HG03460 (cell line): ENCODE measurements around the gene FOXD3.

ENCODE experiments used
- ATAC-seq: cut with Tn5 transposase; IDR thresholded peaks from one replicate; pipeline ENCODE4 v1.9.1; 2021; ENCODE audit not compliant: unreplicated experiment

FOXD3 gene

DNA sequence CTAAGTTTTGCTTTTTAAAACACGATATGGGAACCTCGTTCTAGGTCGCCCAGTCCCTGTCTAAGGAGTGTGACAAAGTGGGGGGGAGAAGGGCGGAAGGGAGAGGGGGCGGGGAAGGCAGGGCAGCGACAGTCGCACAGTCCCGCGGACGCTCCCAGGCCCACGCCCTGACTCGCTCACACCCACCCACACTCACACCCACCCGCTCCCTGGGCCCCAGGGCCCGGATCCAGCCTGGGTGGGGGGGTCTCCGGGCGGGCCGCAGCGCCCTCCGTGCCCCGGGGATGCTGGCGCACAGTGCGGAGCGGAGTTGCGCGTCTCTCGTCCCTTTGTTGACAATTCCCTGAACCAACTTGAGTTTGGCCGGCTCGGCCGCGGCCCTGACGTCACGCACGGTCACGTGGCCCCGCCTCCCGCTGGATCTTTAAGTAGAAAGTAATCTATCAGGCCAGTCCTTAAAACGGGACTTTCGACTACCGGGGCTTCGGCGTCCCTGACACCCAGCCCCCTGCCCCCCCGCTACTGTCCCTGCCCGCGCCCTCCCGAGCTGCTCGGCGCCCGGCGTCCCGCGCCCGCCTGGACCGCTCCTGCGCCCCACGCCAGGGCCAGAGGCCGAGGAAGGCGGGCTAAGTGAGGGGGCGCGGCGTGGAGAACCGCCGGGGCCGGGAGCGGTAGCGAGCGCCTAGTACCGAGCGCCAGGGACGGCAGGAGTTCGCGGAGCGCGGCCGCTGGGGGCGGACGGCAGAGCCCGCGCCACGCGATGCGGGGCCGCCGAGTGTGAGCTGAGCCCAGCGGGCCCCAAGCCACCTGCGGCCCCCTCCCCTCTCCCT is at the start of gene FOXD3:
FOXD3 (plus strand) TSS at position 454 of the 830 bp plus-strand sequence. CDS start 492 bp downstream, outside the sequence.
- ATAC-seq = peak; percentile 38

- no peak for ATAC-seq
These were observed 49.6 kb upstream of the FOXD3 start for GRCh38 chr1:63272811-63273210.

DNA sequence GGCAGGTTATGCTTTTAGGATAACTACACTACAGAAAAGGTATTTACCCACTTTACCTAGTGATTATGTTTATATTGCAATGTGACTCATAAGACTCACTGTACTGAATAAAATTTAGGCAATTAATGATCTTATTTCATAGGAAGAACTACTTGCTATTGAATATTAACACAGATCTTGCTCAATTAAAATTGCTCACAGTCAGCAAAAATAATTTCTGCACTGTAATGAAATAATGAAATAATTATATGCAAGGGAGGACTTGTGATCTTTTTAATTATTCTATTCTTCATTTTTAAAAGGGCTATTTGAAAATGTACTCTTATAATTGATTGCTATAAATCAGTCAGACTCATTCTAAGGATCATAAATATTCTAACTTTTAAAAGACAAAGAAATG is 48.0 kb upstream of the FOXD3 start:
- ATAC-seq = no peak

- no peak for ATAC-seq
These were observed 47.4 kb upstream of the FOXD3 start for GRCh38 chr1:63274979-63275378.

GRCh38 chr1:63276624-63277023 is 45.7 kb upstream of the FOXD3 start:
- no peak for ATAC-seq

GRCh38 chr1:63277195-63278192 is 44.9 kb upstream of the FOXD3 start:
- no peak for ATAC-seq

DNA sequence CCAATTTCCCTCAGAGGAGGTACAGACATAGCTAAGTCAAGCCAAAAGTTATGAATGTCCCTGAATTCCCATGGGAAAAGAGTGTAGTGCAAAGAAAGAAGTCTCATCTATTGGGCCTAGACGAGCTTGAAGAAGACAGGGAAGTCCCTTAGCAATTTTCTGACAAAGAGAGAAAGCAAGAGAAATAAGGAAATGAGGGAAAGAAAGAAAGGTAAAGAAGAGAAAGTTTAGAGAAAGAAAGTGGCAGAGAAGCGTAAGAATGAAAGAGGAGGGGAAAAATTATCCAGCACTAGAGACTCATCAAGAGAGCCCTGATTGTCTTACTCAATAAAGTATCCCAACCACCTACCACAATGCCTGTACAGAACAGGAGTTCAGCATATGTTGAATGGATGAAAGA is 40.6 kb upstream of the FOXD3 start:
- no peak for ATAC-seq

DNA sequence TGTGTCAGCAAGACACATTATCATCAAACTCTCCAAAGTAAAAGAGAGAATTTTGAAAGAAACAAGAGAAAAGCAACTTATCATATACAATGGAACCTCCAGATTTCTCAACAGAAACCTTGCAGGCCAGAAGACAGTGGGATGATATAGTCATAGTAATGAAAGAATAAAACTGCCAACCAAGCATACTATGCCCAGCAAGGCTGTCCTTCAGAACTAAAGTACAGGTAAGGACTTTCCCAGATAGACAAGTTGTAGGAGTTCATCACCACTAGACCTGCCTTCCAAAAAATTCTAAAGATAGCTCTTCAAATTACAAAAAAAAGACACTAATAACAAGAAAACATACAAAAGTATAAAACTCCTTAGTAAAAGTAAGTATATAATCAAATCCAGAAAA is 33.2 kb upstream of the FOXD3 start:
- no peak for ATAC-seq

DNA sequence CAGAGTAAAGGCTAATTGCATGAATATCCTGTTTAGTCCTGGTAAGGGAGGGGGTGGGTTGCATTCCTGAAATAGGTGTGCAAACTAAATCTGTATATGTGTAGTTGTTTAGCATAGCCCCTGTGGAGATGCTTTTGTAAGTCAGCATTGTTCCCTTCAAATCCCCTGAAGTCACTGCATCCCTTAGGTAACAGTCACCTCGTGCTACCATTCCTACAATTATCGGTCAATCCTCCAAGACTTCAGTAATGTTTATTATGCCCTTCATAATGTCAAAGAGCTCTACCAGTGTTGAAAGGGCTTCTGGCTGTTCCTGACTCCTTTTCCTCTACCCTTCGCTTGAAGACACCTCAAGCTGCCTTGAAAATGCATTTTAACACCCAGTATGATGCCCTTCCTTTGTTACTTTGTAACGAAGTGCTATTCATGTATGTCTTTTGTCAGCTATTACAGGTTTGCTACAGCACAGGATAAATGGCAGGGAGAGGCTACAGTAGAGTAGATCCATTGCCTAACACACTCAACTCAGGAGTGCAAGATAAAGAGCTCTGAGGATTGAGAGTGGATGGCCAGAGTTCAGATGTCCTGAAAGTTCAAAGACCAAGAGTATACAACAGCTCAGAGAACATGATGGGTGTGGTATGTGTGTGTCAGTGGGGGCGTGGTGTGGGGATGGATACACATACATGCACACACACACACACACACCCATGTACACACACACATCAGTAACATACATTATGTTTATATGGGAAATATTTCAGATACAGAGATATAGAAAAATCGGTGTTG is 27.4 kb upstream of the FOXD3 start:
- ATAC-seq = no peak

DNA sequence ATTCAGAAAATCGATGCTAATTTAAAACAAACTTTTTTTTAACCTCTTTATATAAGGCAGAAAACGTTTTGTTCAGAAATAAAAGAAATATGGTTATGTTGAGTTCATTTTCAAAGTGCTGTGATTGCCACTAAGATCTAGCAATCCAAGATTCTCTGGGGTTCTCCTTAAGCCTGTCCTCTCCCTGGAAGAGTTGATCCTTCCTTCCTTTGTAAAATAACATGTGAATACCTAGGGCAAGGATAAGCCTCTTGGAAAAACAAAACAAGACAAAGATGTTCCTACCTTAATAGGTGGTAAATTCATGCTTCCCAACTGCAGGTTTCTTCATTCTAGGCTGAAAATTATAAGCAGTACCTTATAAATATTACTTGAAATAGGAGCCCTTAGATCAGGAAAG is 18.0 kb upstream of the FOXD3 start:
- no peak for ATAC-seq

DNA sequence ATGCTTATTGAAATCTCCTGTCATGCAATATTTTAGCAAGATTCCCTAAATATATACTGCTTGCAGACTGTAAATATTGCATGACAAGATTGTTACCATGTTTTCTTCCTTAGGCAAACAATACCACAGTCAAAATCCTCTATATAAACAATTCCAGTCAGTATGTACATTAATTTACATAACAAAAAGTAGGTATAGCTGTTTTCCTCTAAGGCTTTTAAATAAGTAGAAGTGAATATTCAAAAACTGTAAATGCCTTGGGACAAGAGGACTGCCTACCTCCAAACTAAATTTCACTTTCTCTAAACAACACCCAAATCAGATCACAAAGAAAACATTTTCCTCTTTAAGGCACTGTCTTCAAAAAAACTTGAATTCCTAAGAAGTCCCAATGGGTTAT is 17.3 kb upstream of the FOXD3 start:
- no peak for ATAC-seq

DNA sequence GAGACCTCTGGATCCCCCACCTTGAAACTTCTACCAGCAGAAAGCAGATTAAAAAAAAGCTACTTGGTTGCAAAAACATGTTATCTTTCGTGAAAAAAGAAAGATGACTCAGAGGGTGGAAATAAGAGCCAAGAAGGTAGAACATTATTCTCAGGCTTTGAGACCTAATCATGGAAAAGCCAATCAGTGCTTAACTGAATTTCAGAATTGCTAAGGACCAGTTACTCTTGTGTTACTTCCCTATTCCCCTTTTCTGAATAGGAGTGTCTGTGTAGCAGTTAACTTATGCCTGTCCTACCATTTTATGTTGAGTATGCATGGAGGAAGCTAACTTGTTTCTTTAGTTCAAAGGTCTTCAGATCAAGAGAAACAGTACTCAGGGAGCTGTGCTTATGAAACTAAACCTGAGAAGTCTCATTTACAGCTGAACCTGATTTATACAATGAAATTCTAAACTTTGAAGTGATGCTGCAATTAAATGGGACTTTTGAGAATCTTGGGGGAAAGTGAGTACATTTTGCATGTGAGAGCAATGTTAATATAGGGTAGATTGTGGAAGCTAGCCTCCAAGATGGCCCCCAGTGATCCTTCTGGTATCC is 15.1 kb upstream of the FOXD3 start:
- ATAC-seq = no peak

DNA sequence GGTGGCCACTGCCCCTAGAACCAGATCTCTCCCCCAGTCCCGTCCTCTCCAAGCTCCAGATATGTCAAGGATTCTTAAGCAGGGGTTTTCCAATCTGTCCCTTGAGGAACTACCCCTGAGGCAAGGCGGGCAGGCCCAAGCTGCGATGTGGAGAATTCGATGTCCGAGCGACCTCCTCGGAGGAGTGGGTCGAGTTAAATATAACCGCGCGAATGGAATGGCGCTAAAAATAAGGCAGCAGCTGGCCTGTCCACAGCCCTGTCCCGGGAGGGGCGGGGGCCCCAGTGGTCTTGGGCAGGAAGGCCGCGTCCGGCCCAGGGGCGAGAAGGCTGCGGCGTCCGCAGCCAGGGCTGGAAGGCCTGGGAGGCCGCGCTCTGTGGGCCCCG is 5.8 kb upstream of the FOXD3 start:
- ATAC-seq = no peak

- ATAC-seq = peak; percentile 69
These were observed 5.2 kb upstream of the FOXD3 start for GRCh38 chr1:63316984-63317816.

GRCh38 chr1:63317817-63318152 is 4.6 kb upstream of the FOXD3 start:
- ATAC-seq = no peak

- ATAC-seq = no peak
These were observed 4.0 kb upstream of the FOXD3 start for GRCh38 chr1:63318201-63318979.

- ATAC-seq = no peak
These were observed 3.0 kb upstream of the FOXD3 start for GRCh38 chr1:63319046-63320021.
